Measurements from ENCODE around the gene CDC45.
"Not testable (repeated sequence)": the region's sequence is repeated elsewhere in the genome, so short reads cannot be mapped to it uniquely, and the experiment has no call there.

CDC45 gene

DNA sequence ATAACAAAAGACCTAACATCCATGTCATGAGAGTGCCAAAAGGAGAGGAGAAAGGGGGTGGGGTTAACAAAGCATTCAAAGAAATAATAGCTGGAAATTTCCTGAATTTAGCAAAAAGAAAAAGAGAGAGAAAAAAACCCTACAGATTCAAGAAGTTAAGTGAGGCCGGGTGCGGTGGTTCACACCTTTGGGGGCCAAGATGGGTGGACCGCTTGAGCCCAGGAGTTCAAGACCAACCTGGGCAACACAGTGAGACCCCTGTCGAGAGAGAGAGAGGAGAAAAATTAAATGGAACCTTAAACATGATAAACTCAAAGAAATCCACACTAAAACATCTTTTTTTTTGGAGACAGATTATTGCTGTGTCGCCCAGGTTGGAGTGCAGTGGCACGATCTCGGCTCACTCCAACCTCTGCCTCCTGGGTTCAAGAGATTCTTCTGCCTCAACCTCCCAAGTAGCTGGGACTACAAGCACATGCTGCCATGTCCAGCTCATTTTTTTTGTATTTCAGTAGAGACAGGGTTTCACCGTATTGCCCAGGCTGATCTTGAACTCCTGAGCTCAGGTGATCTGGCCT is 53.4 kb downstream of the CDC45 start:
- DNase-seq: no peak

DNA sequence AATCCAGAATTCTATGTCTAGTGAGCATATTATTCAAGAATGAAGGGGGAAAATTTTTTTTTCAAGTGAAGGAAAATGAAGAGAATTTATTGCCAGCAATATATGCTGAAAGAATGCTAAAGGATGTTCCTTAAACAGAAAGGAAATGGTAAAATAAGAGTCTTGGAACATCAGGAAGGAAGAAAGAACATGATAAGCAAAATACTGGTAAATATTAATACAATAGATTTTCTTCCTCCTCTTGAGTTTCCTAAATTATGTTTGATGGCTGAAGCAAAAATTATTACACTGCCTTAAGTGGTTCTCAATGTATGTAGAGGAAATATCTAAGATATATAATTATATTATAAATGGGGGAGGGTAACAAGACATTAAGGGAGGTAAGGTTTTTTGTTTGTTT is 54.1 kb downstream of the CDC45 start:
- no peak for DNase-seq

DNA sequence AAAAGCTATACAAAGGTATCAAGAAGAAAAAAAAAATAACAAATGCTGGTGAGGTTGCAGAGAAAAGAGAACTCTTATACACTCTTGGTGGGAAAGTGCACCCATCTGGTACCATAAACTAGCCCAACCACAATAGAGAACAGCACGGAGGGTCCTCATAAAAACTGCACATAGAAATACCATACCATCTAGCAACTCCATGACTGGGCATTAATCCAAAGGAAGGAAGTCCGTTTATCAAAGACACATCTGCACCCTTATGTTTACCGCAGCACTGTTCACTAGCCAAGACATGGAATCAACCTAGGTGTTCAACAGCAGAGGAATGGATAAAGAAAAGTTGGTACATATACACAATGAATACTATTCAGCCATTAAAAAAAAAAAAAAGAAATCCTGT is 55.3 kb downstream of the CDC45 start:
- DNase-seq: no peak

DNA sequence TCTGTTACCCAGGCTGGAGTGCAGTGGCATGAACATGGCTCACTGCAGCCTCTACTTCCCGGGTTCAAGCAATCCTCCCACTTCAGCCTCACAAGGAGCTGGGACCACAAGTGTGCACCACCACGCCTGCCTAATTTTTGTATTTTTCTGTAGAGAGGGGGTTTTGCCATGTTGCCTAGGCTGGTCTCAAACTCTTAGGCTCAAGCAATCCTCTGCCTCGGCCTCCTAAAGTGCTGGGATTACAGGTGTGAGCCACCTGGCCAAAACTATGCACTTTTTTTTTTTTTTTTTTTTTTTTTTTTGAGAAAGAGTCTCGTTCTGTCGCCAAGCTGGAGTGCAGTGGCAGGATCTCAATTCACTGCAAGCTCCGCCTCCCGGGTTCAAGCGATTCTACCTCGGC is 56.8 kb downstream of the CDC45 start:
- DNase-seq: no peak

DNA sequence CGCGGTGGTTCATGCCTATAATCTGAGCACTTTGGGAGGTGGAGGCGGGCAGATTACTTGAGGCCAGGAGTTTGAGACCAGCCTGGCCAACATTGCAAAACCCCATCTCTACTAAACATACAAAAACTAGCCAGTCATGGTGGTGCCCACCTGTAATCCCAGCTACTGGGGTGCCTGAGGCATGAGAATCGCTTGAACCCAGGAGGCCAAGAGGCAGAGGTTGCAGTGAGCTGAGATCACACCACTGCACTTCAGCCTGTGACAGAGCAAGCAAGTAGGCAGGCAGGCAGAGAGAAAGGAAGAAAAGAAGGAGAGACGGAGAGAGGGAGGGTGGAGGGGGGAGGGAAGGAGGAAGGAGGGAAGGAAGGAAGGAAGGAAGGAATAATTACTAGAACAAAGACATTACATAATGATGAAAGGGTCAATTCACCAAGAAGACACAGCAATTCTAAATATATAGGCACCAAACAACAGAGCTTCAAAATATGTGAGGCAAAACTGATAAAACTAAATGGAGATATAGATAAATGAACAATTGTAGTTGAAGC is 58.3 kb downstream of the CDC45 start:
- no peak for DNase-seq

DNA sequence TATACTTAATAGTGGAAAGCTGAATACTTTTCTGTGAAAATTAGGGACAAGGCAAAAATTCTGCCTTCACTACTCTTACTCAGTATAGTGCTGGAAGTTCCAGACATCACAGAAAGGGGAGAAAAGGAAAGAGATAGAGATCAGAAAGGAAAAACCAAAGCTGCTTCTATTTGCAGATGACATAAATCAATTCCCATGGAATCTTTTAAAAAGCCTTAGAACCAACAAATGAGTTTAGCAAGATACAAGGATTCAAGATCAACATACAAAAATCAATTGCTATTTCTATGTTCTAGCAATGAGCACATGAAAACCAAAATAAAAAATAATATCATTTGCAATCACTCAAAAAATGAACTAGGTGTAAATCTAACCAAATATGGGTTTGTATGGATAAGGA is 60.7 kb downstream of the CDC45 start:
- DNase-seq: no peak

DNA sequence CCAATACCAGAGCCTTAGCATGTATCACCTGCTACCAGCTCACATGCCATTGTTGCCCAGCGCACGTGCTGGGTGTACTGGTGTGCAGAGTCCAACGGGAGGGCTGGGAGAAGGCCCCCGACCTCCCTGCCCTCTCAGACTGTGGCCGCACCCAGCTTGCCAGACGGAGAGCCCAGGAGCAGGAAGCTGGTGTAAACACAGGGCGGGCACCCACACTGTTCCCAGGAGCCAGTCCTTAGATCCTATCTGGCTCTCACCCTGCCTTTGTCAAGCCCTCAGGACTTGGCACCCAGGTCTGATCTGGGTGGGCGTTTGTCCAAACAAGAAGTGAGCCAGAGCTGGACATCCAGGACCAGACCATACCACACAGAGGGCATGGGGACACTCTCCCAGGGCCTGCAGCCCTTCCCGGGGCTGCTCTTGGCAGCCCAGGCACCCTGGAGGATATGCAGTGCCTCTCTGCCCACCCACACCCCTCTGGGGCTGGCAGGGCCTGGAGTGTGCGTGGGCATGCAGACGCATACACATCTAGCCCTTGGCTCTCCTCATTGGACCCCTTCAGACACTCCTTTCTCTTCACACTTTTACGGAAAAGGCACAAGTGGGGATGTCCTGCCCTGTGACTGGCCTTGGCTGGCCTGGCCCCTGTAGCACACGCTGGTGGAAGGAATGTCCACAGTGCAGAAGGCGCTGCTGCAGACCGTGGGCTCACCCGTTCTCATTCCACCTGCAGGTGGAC is 64.4 kb downstream of the CDC45 start:
- DNase-seq: no peak

DNA sequence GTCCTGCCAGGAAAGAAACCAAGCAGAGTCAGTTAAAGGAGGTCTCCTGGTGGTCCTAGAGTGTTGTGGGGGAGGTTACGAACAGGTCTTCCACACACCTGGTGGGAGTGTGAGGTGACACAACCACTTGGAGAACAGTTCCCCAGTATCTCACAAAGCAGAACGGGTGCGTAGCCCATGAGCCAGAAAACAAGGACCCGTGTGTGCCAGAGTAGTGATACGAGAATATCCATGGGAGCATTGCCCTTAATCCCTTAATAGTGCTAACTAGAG is 66.2 kb downstream of the CDC45 start:
- DNase-seq: no peak

DNA sequence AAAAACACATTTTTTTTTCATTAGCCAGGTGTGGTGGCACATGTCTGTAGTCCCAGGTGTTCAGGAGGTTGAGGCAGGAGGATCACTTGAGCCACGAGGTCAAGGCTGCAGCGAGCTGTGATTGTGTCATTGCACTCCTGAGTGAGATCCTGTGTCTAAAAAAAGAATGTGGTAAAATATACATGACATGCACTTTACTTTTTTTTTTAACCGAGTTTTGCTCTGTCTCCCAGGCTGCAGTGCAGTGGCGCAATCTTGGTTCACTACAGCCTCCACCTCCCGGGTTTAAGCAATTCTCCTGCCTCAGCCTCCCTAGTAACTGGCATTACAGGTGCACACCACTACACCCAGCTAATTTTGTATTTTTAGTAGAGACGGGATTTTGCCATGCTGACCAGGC is 67.0 kb downstream of the CDC45 start:
- no peak for DNase-seq

DNA sequence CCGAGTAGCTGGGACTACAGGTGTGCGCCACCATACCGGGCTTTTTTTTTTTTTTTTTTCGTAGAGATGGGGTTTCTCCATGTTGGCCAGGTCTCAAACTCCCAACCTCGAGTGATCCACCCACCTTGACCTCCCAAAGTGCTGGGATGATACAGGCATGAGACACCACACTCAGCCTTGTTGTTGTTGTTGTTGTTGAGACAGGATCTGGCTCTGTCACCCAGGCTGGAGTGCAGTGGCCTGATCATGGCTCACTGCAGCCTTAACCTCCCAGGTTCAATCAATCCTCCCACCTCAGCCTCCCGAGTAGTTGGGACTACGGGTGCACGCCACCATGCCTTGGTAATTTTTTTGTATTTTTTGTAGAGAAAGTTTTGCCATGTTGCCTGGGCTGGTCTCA is 67.9 kb downstream of the CDC45 start:
- DNase-seq: no peak

DNA sequence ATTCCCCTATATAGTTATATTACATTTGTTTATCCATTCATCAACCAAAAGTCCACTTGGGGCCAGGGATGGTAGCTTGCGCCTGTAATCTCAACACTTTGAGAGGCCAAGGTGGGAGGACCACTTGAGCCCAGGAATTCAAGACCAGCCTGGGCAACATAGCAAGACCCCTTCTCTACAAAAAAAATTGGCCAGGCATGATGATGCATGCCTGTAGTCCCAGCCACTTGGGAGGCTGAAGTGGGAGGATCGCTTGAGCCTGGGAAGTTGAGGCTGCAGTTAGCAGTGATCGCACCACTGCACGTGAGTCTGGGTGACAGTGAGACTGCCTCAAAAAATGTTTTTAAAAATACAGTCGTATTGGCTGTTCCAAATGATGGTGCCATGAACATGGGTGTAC is 68.7 kb downstream of the CDC45 start:
- DNase-seq: not testable (repeated sequence)

DNA sequence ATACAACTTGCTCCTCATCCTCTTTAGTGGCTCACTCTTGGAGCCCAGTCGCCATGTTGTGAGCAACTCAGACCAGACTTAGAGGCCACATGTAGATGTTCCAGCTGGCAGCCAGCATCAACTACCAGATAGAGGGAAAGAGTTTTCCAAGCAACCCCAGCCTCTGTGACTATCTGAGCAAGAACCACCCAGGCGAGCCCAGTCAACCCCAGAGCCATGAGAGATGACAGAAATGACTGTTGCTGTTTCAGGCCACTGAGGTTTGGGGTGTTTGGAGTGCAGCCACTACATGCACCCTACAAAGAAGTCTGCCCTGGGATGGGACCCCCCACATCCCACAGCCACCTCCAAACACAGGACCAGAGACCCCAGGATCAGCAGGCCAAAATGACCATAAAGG is 69.2 kb downstream of the CDC45 start:
- no peak for DNase-seq

DNA sequence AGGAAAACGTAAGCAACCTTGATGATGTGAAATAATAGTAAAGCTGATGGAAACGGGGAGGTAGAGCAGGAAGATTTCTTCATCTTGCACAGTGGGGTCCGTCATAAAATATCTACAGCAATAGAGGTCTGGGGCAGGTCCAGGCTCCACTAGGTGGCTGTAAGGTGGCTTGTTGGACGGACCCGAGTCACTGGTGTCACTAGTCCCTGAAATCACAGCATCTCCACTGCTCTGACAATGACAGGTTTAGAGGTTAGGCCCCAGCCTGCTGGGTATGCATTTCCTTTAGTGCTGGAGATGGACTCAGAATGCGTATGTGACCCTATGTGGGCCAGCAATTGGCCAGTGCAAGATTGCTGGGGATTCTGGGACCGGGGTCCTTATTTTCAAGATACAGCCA is 69.7 kb downstream of the CDC45 start:
- no peak for DNase-seq

DNA sequence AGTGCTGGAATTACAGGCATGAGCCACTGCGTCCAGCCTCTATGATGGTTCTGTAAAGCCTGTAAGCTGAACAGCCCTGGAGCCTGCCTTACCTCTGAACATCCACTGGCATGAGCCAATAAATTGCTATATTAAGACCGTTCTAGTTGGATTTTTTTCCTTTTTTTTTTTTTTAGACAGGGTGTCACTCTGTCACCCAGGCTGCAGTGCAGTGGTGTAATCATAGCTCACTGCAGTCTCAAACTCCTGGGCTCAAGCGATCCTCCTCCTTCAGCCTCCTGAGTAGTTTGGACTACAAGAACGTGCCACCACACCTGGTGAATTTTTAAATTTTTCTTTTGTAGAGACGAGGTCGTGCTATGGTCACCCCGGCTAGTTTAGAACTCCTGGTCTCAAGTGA is 70.7 kb downstream of the CDC45 start:
- DNase-seq: no peak

DNA sequence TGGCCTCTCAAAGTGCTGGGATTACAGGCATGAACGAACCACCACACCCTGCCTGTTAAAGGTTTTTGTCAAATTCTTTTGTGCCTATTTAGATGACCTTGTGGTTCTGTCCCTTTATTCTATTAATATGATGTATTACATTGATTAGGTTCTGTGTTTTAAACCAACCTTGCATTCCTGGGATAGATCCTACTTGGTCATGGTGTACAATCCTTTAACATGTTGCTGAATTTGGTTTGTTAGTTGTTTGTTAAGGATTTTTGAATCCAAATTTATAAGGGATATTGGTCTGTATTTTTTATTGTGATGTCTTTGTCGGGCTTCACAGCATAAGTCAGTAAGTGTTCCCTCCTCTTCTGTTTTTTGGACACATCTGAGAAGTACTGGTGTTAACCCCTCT is 73.5 kb downstream of the CDC45 start:
- no peak for DNase-seq

DNA sequence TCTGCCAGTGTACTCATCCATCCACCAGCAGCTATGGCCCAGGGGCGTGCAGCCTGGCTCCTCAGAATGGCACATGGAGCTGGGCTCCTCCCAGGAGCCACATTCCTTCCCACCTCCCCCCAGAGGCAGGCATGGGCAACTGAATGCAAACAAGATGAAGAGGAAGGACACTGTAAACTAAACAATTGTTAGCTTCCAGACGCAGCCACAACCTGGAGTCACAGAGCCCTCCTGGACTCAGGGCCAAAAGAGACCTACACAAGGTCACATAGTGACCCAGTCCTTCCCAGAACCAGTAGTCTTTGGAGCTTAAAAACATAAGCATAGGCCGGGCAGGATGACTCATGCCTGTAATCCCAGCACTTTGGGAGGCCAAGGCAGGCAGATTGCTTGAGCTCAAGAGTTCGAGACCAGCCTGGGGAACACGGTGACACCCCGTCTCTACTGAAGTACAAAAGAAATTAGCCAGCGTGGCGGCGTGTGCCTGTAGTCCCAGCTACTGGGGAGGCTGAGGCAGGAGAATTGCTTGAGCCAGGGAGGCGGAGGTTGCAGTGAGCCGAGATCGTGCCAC is 75.2 kb downstream of the CDC45 start:
- DNase-seq: no peak

DNA sequence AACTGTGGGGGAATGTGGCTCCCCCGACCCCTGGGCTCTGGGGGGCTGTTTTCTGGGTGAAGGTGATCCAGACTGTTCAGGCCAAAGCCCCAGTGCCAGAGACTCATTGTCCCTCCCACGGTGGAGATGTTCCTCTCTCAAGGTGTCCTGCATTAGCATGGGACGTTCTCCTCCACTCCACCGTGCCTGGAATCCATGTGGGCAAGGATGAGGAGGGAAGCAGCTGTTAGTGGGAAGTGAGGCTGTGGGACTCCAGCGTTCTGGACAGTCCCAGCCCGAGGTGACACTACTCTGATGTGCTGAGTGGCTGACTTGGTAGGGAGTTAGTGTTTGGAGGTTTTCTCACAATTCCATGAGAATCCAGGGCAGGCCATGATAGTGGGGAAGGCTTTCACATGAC is 75.9 kb downstream of the CDC45 start:
- no peak for DNase-seq

DNA sequence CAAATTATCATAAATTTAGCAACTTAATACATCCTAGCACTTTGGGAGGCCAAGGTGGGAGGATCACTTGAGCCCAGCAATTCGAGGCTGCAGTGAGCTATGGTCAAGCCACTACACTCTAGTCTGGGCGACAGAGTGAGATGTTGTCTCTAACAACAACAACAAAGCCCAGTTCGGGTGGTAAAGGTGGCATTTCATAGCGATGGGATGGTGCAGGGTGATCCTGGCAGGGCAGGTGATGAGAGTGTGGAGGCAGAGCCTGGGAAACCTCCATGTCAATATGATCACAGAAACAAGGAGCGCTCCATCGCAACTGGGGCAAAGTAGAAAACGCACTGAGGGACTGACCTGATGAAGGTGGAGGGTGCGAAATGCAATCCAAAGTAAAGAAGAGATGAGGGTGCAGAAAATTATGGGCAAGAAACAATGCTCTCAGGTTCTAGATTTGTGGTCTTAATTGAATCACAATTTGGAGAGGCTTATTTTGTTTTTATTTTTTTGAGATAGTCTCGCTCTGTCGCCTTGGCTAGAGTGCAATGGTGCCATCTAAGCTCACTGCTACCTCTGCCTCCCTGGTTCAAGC is 77.3 kb downstream of the CDC45 start:
- no peak for DNase-seq

DNA sequence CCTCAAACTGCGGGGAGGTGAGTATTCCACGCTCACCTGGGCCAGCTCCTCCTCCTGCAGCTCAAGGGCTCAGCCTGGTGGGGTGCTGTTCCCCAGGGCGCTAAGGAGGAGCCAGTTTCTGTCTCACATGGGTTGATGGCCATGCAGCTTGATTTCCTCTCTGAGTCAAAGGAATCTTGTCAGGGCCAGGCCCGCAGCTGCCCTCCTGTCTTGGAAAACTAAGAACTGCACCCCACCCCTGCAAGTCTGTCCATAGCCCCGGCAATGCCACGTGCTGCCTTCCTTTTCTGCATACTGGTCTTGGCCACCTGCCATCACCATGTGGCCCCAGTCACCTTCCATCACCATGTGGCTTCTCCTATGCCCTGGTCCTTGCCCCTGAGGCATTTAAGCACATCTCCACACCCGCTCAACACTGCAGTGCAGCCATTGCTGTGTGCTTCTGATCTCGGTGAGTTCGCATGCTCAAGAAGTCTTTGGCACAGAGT is 79.6 kb downstream of the CDC45 start:
- DNase-seq: no peak

DNA sequence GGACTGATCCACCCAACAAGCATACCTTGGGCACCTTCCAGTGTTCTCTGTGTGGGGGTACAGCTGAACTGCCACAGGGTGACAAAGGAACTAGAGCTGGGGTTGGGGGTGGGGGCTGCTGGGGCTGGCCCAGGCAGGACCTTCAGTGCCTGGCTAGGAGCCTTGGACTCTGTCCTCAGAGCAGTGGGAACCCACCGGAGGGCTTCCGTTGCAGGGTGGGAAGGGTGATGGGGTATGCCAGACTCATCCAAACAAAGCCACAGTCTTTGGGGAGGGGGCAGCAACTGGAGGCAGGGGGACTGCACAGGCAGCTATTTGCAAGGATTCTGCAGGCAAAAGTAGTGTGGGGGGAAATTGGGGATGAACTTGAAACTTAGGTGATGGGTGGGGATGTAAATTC is 80.2 kb downstream of the CDC45 start:
- no peak for DNase-seq

DNA sequence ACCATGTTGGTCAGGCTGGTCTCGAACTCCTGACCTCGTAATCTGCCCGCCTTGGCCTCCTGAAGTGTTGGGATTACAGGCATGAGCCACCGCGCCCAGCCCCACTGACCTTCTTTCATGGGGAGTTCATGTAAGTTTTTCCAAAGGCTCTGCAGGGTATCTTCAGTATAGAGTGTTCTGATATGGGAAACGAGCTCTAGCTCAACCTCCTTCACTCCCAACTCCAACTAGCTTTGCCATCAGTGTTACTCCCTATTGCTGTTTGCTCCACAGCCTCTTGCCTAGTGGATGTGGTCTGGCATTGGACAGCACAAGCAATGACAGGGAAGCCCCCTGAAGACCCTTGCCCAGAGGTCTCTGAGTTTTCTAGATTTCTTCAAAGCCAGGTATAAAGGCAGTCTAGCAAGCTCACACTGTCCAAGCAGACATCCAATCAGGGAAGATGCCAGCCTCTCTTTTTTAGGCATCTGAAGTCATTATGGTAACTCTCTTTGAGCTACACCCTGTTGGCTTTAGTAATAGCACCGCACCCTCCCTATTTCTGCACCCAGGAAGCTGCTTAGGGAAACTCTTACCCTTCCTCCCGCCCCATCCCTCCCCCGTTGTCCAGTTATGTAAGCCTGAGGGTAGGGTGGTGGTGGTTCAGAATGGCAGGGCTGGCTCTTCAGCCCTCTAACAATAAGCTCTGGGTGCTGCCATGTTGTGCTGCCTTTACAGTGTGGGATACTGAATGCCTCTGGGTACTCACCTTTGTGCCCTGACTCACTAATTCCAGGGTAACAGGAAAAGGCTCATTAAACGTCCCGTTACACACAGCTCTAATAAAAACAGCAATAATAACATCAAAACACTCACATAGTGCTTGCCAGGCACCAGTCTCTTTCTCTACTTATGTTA is 85.9 kb downstream of the CDC45 start:
- DNase-seq: no peak

DNA sequence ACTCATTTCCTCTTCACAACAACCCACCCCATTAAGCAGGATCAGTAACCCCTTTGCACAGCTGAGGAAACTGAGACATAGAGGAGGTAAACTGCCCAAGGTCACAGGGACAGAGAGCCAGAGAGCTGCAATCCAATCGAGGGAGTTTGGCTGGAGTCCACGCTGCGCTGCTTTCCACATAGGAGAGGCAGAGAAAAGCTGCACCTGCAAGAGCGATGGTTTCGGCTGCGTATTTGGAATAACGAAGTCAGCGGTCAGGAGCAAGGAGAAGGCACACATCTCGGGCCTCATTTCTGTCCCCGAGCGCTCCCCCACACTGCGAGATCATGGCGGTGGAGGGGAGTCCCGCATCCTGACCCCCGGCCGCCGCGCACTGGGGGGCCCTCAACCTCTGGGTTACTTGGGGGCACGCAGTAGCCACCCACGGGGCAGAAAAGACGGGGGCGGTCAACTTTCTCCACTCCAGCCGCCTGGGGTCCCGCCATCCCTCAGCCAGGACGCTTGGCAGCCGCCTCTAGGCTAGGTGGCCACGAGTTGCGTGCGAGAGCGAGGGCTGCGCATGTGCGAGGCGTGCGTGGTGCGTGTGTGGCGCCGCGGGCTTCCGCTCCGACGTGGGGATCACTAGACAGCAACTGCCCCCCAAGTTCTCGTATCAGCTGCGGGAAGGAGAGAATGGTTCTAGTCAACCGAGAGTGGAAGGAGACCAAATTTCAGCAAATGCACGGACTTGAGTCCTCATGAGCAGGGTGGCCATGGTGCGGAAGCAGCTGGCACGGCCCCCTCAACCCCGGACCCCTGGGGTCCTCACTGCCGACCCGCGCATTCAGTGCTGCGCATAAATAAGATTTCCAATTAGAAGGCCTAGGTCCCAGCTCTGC is 86.8 kb downstream of the CDC45 start:
- DNase-seq: no peak

Data from activated CD4-positive, CD25-positive, alpha-beta regulatory T cell (primary cell).